ENCODE results near the gene MAP7D3. TPM values are rescaled to one million over a fixed set of nuclear protein-coding genes. Genes with fewer than 3 reads are reported as not detected.

Gene MAP7D3
- total RNA-seq, 1 experiment from 2014 or later, result 19.0 TPM

GRCh38 chrX:136260776-136261175 lies 9.6 kb upstream of the MAP7D3 start:
- no peaks in the 10 kb centered on the region for H3K9me3 ChIP-seq (ENCODE audit: insufficient read depth, low read depth)
- H3K4me1 ChIP-seq (replicated peaks; ENCODE audit: insufficient read depth), result peaks cover 21% of the 10 kb centered on the region; the same call in 1 of the 2 replicates
- H3K79me2 ChIP-seq (ENCODE audit: low read depth), result no peaks in the 10 kb centered on the region
- H3K27me3 ChIP-seq (ENCODE audit: insufficient read depth, low read depth), result no peaks in the 10 kb centered on the region
- no peaks in the 10 kb centered on the region for H3K36me3 ChIP-seq (ENCODE audit: low read depth)
- ChIA-PET POLR2A (ENCODE audit: unreplicated experiment) (no interaction called here), CTCF (no interaction called here)
- no peak overlapping the region for H2AFZ ChIP-seq
- peak in 1 of 2 experiments; percentile 65 for DNase-seq
- H3K9me2 ChIP-seq (ENCODE audit: insufficient read depth), result no peaks in the 10 kb centered on the region
- no TSS peak for BruUV-seq (replicated peaks)
- no peak overlapping the region for H3K4me2 ChIP-seq
- H4K20me1 ChIP-seq (ENCODE audit: insufficient read depth), result no peaks in the 10 kb centered on the region
- no peak overlapping the region for H3K4me3 ChIP-seq
- intact Hi-C loops (cut with micrococcal nuclease; ENCODE audit: unreplicated experiment), result no loop called here
- TF ChIP-seq CTCF (conservative IDR thresholded peaks at IDR 0.05) (no peak), EZH2 (IDR thresholded peaks at IDR 0.05; ENCODE audit: low read depth) (no peak)
- no peak overlapping the region for H3K27ac ChIP-seq
- no peaks in the 10 kb centered on the region for H3F3A ChIP-seq (ENCODE audit: insufficient read depth, low read depth)

- peaks cover 21% of the 10 kb centered on the region; the same call in 1 of the 2 replicates for H3K4me1 ChIP-seq (replicated peaks; ENCODE audit: insufficient read depth)
- no peaks in the 10 kb centered on the region for H3K9me2 ChIP-seq (ENCODE audit: insufficient read depth)
- no peaks in the 10 kb centered on the region for H4K20me1 ChIP-seq (ENCODE audit: insufficient read depth)
- no peaks in the 10 kb centered on the region for H3K79me2 ChIP-seq (ENCODE audit: low read depth)
- no peak overlapping the region for H2AFZ ChIP-seq
- no peak for DNase-seq
- H3K9me3 ChIP-seq (ENCODE audit: insufficient read depth, low read depth), result no peaks in the 10 kb centered on the region
- no peak overlapping the region for H3K27ac ChIP-seq
- H3K4me3 ChIP-seq, result no peak overlapping the region
- H3F3A ChIP-seq (ENCODE audit: insufficient read depth, low read depth), result no peaks in the 10 kb centered on the region
- intact Hi-C loops (cut with micrococcal nuclease; ENCODE audit: unreplicated experiment), result no loop called here
- H3K4me2 ChIP-seq, result no peak overlapping the region
- no TSS peak for BruUV-seq (replicated peaks)
- CTCF ChIA-PET, result no interaction called here
- H3K36me3 ChIP-seq (ENCODE audit: low read depth), result no peaks in the 10 kb centered on the region
- TF ChIP-seq EZH2 (IDR thresholded peaks at IDR 0.05; ENCODE audit: low read depth) (no peak), CTCF (conservative IDR thresholded peaks at IDR 0.05) (no peak)
- POLR2A ChIA-PET (ENCODE audit: unreplicated experiment), result no interaction called here
- H3K27me3 ChIP-seq (ENCODE audit: insufficient read depth, low read depth), result no peaks in the 10 kb centered on the region
These were observed 8.3 kb upstream of the MAP7D3 start for GRCh38 chrX:136259543-136259942.

GRCh38 chrX:136258951-136259350 lies 7.8 kb upstream of the MAP7D3 start:
- ChIA-PET CTCF (no interaction called here), POLR2A (ENCODE audit: unreplicated experiment) (no interaction called here)
- H3K79me2 ChIP-seq (ENCODE audit: low read depth), result no peaks in the 10 kb centered on the region
- H3K9me2 ChIP-seq (ENCODE audit: insufficient read depth), result no peaks in the 10 kb centered on the region
- H3F3A ChIP-seq (ENCODE audit: insufficient read depth, low read depth), result no peaks in the 10 kb centered on the region
- H3K27ac ChIP-seq, result no peak overlapping the region
- BruUV-seq (replicated peaks), result no TSS peak
- H3K27me3 ChIP-seq (ENCODE audit: insufficient read depth, low read depth), result no peaks in the 10 kb centered on the region
- H3K36me3 ChIP-seq (ENCODE audit: low read depth), result no peaks in the 10 kb centered on the region
- TF ChIP-seq CTCF (conservative IDR thresholded peaks at IDR 0.05) (no peak), EZH2 (IDR thresholded peaks at IDR 0.05; ENCODE audit: low read depth) (no peak)
- H3K4me2 ChIP-seq, result no peak overlapping the region
- no peak overlapping the region for H2AFZ ChIP-seq
- DNase-seq, result no peak
- H3K4me3 ChIP-seq, result no peak overlapping the region
- no peaks in the 10 kb centered on the region for H4K20me1 ChIP-seq (ENCODE audit: insufficient read depth)
- H3K9me3 ChIP-seq (ENCODE audit: insufficient read depth, low read depth), result no peaks in the 10 kb centered on the region
- intact Hi-C loops (cut with micrococcal nuclease; ENCODE audit: unreplicated experiment), result no loop called here
- peaks cover 21% of the 10 kb centered on the region; the same call in 1 of the 2 replicates for H3K4me1 ChIP-seq (replicated peaks; ENCODE audit: insufficient read depth)
